NK-92 (cell line): ENCODE measurements around the gene SRSF4.
"Not testable (repeated sequence)": the region's sequence is repeated elsewhere in the genome, so short reads cannot be mapped to it uniquely, and the experiment has no call there.

Experiments used
- DNase-seq: peaks from one replicate; lab custom pipeline; 2025; ENCODE audit not compliant: unreplicated experiment; lab: John Stamatoyannopoulos, UW

The SRSF4 gene

GRCh38 chr1:29166291-29166878 lies 15.3 kb downstream of the SRSF4 start:
- no peak for DNase-seq

DNA sequence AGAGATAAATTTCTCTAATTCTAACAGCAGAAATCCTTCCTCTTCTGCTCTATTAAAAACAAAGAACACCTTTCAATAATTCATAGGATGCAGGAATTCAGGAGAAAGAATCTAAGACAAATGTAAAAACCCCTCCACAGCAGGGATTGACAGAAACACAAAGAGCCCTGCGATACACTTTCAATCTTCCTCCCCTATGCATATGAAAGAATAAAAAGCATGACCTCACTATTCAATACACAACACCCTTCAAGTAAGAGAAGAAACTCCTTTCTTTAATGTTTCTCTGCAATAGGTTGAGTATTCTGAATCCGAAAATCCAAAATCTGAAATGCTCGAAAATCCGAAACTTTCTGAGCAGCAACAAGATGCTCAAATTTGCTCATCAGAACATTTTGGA lies 17.1 kb downstream of the SRSF4 start:
- DNase-seq, result no peak

GRCh38 chr1:29162476-29163138 lies 19.1 kb downstream of the SRSF4 start:
- DNase-seq, result no peak

GRCh38 chr1:29162025-29162424 lies 19.7 kb downstream of the SRSF4 start:
- DNase-seq, result no peak

- no peak for DNase-seq
These were observed 21.9 kb downstream of the SRSF4 start for GRCh38 chr1:29159773-29160172.

DNA sequence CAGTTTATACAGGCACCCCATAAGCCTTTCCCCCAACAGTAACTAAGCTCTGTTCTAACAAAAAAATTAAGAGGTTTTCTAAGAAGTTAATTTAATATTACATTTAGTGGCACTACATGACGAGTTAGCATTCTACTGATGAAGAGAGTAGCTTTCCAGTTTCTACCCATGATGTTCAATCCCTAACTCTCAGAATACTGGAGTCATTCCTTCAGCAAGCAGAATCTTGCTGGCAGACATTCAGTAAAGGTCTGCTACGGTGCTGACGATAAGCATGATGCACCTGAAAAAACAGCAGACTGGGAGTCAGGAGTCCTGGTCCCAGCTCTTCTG lies 24.5 kb downstream of the SRSF4 start:
- no peak for DNase-seq

- DNase-seq, result no peak
These were observed 25.0 kb downstream of the SRSF4 start for GRCh38 chr1:29156543-29157268.

DNA sequence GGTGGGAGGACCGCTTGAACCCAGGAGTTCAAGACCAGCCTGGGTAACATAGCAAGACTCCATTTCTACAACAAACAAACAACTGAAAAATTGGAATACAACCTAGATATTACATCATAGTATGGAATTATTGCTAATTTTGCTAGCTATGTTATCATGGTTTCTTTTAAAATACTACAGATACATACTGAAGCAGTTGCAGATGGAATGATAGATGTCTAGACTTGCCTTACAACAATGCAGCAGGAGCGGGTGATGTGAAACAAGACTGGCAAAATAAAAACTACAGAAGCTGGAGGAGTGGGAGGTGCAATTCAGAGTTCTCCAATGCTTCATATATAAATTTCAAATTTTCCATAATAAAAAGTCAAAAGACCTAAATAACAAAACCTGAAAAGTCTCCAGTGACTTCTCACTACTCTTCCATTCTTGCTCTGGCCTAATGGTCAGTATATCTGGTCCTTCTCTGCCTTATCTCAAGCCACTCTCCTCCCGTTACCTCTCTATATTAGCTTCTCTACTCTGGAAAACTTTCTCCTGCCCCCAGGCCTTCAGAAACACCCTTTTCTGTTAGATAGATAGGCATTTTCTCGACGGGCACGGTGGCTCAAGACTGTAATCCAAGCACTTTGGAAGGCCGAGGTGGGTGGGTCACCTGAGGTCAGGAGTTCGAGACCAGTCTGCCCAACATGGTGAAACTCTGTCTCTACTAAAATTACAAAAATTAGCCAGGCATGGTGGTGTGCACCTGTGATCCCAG lies 29.5 kb downstream of the SRSF4 start:
- no peak for DNase-seq

DNA sequence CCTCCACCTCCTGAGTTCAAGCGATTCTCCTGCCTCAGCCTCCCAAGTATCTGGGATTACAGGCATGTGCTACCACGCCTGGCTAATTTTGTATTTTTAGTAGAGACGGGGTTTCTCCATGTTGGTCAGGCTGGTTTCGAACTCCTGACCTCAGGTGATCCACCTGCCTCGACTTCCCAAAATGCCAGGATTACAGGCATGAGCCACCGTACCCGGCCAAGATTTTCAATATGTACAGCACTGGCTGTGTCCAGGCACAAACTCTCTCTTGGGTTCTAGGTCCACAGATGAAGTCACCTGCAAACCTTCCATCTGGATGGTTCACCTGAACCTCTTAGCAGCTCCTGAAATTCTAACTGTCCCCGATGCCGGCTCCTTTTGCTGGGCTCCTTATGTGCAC lies 31.4 kb downstream of the SRSF4 start:
- not testable (repeated sequence) for DNase-seq

DNA sequence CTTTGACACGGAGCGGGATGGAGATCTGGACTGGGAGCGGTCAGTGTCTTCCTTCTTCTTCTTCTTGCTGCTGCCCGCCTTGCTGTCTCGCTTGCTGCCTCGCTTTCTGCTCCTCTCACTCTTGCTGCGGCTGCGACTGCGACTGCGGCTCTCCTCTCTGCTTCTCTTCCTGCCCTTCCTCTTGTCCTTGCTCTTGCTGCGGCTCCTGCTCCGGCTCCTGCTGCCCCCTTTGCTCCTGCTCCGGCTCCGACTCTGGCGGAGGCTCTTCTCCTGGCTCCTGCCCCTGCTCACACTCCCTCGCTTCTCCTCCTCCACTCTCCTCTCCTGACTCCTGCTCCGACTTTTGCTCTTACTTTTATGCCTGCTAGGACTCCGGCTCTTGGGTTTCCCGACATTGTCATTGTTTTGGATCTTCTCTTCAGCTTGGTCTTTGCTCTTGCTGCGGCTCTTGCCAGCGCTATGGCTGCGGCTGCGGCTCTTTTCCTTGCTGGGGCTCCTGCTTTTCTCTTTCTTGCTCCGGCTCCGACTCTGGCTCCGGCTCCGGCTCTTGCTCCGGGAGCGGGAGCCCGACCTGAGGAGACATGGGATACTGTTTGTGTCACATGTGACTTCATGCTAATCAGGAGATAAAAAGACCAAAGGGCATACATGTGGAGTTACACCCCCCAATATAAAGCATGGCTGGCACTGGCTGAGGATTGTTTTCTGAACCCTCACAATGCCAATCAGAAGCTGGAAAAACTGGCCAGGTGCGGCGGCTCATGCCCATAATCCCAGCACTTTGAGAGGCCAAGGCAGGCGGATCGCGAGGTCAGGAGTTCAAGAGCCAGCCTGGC lies 32.8 kb downstream of the SRSF4 start:
- no peak for DNase-seq

DNA sequence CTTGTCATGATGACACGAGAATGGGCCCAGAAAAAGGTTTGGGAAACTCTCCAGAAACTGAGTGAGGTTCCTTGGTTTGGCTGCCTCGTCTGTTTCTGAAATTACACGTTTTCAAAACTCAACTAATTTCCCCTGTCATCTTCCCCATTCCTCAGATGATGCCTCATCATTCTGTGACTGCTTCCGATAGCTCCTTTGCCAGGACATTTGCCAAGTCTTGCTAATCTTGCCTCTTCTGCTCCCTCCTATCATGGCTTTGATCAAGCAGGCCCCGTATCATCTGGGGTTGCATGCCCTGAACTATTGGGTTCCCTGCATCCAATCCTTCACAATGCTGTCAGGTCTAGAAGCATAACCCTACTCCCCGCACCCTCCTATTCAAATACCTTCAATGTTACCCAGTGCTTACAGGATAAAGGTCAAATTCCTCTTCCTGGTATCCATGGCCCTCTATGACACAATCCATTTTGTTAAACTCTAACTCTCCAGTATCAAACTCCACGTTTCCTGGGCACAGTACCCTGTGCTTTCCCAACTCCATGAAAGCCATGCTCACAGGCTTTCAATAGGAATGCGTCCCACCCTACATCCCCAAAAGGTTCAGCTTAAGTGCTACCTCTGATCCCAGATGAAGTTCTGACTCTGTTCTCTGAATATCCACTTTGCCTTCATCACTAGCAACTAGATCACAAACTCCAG lies 35.8 kb downstream of the SRSF4 start:
- DNase-seq, result no peak

DNA sequence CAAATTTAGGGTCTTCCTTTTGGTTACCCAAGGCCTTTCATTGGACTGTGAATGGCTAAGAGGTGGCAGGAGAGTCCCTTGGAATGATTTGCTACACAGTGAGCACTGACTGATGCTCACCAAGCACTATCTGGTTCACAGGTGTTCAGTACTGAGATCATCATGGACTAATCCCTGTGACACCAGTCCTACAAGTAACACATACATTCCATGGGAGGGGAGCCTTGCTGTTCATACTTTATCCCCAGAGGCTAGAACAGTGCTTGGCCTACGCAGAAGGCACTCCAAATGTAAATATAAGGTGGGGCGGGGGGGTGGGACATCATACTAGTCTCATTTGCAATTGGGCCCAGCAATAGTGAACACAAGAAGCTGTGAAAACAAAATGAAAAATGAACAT lies 37.5 kb downstream of the SRSF4 start:
- no peak for DNase-seq

GRCh38 chr1:29142714-29143113 lies 39.0 kb downstream of the SRSF4 start:
- DNase-seq, result no peak

DNA sequence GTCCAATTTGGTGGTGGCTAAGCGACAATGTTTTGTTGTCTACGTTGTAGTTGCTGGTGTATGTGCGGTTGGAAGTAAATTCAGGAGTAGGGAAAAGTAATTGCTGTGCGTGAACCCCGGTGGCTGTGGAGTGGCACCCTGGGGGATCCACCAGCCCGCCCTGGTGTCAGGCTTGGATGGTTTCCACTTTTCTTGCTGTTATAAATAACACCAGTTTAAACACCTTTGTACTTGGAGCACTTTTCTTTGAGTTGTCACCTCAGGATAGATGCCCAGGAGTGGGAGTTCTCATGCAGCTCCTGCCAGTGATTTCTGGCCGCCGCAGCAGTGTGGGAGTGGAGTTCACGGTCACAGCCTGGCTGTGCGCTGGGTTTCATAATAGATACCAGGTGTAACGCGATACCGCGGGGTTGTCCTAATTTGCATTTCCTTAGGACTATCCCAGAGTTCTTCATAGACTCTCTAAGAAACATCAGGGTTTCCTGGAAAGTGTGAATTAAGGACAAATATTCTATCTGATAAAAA lies 45.2 kb downstream of the SRSF4 start:
- DNase-seq, result no peak

GRCh38 chr1:29134695-29135028 lies 47.0 kb downstream of the SRSF4 start:
- no peak for DNase-seq

DNA sequence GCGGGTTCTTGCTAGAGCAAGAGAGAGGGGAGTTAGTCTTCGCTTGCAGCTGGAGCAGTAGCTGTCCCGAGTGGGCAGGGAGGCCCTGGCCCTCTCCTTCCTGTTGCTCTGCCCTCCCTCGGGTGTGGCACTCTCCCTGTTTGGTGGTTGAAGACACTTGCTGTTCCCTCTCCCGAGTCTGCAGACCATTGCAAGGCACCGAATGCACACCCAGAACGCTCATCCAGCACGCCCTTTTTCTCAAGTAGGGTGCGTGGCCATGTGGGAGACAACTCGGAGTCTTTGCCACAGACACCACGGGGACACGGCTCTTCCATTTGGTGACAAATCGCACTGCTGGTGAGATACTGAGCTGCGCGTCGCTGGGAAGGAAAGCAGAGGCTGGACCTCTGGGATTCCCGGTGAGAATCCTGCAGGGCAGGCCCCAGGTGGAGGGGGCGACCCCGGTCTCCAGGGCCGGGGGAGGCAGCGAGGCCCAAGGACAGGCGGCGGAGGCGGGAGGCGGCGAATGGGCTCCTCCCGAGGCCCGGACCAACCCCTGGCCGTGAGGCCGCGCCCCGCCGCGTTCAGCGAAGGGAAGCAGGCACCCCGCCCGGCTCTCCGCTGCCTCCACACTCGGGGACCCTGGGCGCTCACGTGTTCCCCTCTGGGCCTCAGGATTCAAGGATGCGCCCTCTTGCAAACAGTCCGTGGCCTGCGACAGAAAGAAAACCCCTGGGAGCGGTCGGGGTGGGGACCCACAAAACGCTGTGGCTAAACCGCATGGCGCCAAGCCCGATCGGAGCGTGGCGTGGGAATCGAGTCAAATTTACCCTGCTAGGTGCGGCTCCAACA lies 47.6 kb downstream of the SRSF4 start:
- no peak for DNase-seq

GRCh38 chr1:29131056-29131455 lies 50.6 kb downstream of the SRSF4 start:
- not testable (repeated sequence) for DNase-seq

DNA sequence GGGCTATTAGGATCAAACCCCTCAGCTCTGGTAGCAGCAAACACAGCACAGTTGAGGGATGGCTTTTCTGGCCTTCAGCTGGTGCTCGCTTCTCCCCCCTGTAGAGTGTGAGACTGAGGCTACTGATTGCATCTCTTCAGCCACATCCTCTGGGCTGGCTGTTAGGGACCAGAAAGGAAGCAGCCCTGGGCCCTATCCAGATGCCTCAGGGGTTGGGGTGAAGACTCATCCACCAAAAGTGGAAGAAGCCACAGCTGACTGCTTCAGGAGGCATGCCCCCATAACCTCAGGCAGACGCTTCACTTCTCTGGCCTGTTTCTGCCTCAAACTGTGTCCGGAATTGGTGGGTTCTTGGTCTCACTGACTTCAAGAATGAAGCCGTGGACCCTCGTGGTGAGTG lies 51.8 kb downstream of the SRSF4 start:
- no peak for DNase-seq

- no peak for DNase-seq
These were observed 53.0 kb downstream of the SRSF4 start for GRCh38 chr1:29128739-29129138.
